ENCODE data around the gene GALNT13. TPM values are rescaled to one million over a fixed set of nuclear protein-coding genes. Genes with fewer than 3 reads are reported as not detected.

Gene GALNT13
- total RNA-seq, 4 donors from 2014 or later, result 0.16 to 11.9 (median 1.3) TPM

DNA sequence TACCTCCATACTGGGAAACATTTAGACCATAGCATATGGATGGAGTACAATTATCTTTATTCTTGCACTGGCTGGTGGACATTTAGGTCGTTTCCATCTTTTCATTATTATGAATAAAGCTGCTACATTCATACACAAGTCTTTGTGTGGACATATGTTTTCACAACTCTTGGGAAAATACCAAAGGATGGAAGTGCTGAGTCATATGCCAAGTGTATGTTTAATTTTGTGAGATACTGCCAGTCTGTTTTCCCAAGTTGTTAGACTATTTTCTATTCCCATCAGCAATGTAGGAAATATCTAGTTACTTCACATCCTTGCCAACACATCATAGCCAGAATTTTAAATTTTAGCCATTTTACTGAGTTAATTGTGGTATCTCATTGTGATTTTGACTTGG, 91.5 kb downstream of the GALNT13 start:
- WGBS, 2 donors (ENCODE audit: low coverage in 1 of 2), result 36 to 50% methylated on average over 1 of the region's 1 CpG
- H3K4me1 ChIP-seq, result no peaks in the 10 kb centered on the region
- no peaks in the 10 kb centered on the region for H3K36me3 ChIP-seq
- no peak overlapping the region for H3K4me3 ChIP-seq
- H3K27ac ChIP-seq, result no peak overlapping the region
- ATAC-seq, result no peak
- H3K9me3 ChIP-seq, result no peaks in the 10 kb centered on the region
- H3K27me3 ChIP-seq, result no peaks in the 10 kb centered on the region
- TF ChIP-seq EP300 (IDR thresholded peaks at IDR 0.05) (no peak), POLR2AphosphoS5 (IDR thresholded peaks at IDR 0.05) (no peak), POLR2A (IDR thresholded peaks at IDR 0.05) (no peak)
- TF ChIP-seq, protein P1, sequence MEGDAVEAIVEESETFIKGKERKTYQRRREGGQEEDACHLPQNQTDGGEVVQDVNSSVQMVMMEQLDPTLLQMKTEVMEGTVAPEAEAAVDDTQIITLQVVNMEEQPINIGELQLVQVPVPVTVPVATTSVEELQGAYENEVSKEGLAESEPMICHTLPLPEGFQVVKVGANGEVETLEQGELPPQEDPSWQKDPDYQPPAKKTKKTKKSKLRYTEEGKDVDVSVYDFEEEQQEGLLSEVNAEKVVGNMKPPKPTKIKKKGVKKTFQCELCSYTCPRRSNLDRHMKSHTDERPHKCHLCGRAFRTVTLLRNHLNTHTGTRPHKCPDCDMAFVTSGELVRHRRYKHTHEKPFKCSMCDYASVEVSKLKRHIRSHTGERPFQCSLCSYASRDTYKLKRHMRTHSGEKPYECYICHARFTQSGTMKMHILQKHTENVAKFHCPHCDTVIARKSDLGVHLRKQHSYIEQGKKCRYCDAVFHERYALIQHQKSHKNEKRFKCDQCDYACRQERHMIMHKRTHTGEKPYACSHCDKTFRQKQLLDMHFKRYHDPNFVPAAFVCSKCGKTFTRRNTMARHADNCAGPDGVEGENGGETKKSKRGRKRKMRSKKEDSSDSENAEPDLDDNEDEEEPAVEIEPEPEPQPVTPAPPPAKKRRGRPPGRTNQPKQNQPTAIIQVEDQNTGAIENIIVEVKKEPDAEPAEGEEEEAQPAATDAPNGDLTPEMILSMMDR (IDR thresholded peaks at IDR 0.05), result no peak

DNA sequence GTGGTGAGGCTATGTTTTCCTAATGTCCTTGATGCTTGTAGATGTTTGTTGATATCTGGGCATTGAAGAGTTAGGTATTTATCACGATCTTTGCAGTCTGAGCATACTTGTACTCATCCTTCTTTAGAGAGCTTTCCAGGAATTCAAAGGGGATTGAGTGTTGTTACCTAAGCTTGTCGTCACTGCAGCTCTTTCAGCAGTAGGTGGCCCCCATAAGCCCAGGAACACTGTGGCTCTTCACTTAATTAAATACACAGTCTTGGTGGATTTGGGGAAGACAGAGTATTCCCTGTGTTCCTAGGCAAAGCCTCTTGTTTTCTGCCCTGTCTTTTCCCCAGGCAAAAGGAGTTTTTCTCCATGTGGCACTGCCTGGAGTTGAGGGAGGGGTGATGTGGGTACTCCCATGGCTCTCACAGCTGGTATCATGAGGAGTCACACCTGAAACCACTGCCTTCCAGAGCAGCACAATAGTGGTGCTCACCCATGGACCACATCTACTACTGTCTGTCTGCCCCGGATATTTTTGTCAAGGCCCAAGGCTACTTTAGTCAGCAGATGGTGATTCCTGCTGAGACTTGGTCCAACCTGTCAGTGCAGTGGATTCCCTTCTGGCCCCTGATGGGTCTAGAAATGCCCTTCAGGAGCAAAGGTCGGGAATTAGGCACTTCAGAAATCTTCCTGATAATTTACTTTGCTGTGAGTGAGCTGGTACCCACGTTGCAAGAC, 95.7 kb downstream of the GALNT13 start:
- Histone ChIP-seq H3K9me3 (no peaks in the 10 kb centered on the region), H3K4me1 (no peaks in the 10 kb centered on the region), H3K36me3 (no peaks in the 10 kb centered on the region), H3K27ac (no peak overlapping the region), H3K27me3 (no peaks in the 10 kb centered on the region), H3K4me3 (no peak overlapping the region)
- TF ChIP-seq POLR2A (IDR thresholded peaks at IDR 0.05), result no peak
- no peak for ATAC-seq
- 47 to 62% methylated on average over 2 to 4 of the region's 5 CpGs for WGBS, 2 donors (ENCODE audit: low coverage in 1 of 2)

DNA sequence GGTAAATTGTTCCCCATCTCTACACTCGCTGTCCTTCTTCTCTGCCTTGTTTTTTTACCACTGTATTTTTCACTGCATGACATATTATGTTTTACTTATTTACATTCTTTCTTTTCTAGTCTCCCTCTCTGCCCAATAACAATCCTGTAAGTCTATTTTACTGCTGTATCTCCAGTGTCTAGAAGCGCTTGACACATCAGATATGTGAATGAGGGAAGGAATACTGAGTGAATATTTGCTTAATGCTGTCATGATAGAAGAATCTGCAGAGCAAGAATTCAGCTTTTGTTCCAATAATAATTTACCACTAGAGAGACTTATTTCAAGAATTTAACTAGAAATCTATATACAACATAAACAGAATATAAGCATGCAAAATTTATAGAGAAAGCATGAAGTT, 99.5 kb downstream of the GALNT13 start:
- Histone ChIP-seq H3K4me1 (no peaks in the 10 kb centered on the region), H3K36me3 (no peaks in the 10 kb centered on the region), H3K27me3 (no peaks in the 10 kb centered on the region), H3K9me3 (no peaks in the 10 kb centered on the region), H3K27ac (no peak overlapping the region), H3K4me3 (no peak overlapping the region)
- TF ChIP-seq EP300 (IDR thresholded peaks at IDR 0.05) (no peak), POLR2A (IDR thresholded peaks at IDR 0.05) (no peak)
- TF ChIP-seq, protein P1 (IDR thresholded peaks at IDR 0.05), result no peak
- no peak for ATAC-seq
- 71 to 79% methylated on average over 1 to 2 of the region's 2 CpGs for WGBS, 2 donors (ENCODE audit: low coverage in 1 of 2)

DNA sequence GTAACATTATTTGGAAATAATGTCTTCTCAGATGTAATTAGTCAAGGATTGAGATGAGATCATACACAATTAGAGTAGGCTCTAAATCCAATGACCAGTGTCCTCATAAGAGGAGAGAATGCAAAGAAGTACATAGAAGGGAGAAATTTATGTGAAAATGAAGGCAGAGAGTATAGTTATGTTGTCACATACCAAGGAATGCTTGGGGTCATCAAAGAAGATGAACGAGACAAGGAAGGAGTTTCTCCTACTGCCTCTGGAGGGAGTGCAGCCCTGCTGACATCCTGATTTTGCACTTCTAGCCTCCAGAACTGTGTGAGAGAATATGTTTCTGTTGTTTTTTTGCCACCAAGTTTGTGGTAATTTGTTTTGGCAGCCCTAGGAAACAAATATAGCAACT, 100.1 kb downstream of the GALNT13 start:
- H3K36me3 ChIP-seq, result no peaks in the 10 kb centered on the region
- H3K27me3 ChIP-seq, result no peaks in the 10 kb centered on the region
- H3K9me3 ChIP-seq, result no peaks in the 10 kb centered on the region
- no peaks in the 10 kb centered on the region for H3K4me1 ChIP-seq
- ATAC-seq, result no peak
- TF ChIP-seq, protein P1 (IDR thresholded peaks at IDR 0.05), result no peak
- no peak for TF ChIP-seq POLR2AphosphoS5 (IDR thresholded peaks at IDR 0.05)
- no peak for TF ChIP-seq POLR2A (IDR thresholded peaks at IDR 0.05)
- TF ChIP-seq EP300 (IDR thresholded peaks at IDR 0.05), result no peak
- H3K27ac ChIP-seq, result no peak overlapping the region
- WGBS, 2 donors (ENCODE audit: low coverage in 1 of 2), result 33 to 61% methylated on average over 1 of the region's 1 CpG
- H3K4me3 ChIP-seq, result no peak overlapping the region

DNA sequence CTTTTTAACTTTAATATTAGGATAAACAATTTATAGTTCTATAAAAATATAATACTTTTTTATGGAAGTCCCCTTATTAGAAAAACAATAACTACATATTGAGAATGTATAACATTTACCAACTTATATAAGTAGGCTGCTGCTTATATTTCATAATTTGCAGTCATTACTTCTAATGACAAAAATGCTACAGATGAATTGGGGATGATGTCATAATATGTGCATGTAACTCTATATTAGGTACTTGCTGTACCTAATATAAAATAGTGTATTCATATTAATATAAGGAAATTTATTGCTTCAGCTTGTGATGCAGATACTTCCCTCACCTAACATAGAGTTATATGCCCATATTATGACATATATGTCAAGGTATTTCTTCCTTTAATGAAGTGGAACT, 100.7 kb downstream of the GALNT13 start:
- no peaks in the 10 kb centered on the region for H3K27me3 ChIP-seq
- H3K4me1 ChIP-seq, result no peaks in the 10 kb centered on the region
- no peak for ATAC-seq
- TF ChIP-seq EP300 (IDR thresholded peaks at IDR 0.05) (no peak), POLR2AphosphoS5 (IDR thresholded peaks at IDR 0.05) (no peak), POLR2A (IDR thresholded peaks at IDR 0.05) (no peak)
- TF ChIP-seq, protein P1 (IDR thresholded peaks at IDR 0.05), result no peak
- H3K36me3 ChIP-seq, result no peaks in the 10 kb centered on the region
- H3K4me3 ChIP-seq, result no peak overlapping the region
- no peaks in the 10 kb centered on the region for H3K9me3 ChIP-seq
- no peak overlapping the region for H3K27ac ChIP-seq

Data from gastroesophageal sphincter (tissue), 4 donors.